ENCODE measurements around the gene PIWIL4. TPM values are rescaled to one million over a fixed set of nuclear protein-coding genes. Genes with fewer than 3 reads are reported as not detected.
A peak's percentile ranks its signal among the peaks of the same experiment; 100 is the strongest.

Gene PIWIL4
- total and polyA plus RNA-seq, 9 of the 15 experiments (the other 6 are each of a cell fraction or from before 2014, with no cell fraction given), result 6.3 to 17.0 (median 10.8) TPM

DNA sequence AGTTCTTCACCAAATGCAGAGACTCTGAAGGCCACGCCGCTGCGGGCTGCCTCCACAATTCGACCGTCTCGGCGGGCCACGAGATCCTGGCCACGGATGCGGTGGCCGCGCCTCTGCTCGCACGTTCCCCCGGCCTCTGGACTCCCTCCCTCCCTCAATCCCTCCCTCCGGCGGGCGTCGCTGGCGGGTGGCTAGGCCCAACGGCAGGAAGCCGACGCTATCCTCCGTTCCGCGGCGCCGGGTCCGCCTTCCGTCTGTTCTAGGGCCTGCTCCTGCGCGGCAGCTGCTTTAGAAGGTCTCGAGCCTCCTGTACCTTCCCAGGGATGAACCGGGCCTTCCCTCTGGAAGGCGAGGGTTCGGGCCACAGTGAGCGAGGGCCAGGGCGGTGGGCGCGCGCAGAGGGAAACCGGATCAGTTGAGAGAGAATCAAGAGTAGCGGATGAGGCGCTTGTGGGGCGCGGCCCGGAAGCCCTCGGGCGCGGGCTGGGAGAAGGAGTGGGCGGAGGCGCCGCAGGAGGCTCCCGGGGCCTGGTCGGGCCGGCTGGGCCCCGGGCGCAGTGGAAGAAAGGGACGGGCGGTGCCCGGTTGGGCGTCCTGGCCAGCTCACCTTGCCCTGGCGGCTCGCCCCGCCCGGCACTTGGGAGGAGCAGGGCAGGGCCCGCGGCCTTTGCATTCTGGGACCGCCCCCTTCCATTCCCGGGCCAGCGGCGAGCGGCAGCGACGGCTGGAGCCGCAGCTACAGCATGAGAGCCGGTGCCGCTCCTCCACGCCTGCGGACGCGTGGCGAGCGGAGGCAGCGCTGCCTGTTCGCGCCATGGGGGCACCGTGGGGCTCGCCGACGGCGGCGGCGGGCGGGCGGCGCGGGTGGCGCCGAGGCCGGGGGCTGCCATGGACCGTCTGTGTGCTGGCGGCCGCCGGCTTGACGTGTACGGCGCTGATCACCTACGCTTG, 23.2 kb upstream of the PIWIL4 start, which contains the start of gene FUT4 (continued):
- no peak for TF ChIP-seq ZNF780A (CRISPR knock-in tag; IDR thresholded peaks at IDR 0.05)
- TF ChIP-seq AFF1 (IDR thresholded peaks at IDR 0.05; ENCODE audit: low read depth in 1 of 2, partially characterized antibody in 2 of 2), result no peak
- TF ChIP-seq CREBBP (IDR thresholded peaks at IDR 0.05; ENCODE audit: low read depth, low read length), result no peak
- no peak for TF ChIP-seq FOXO4 (CRISPR knock-in tag; IDR thresholded peaks at IDR 0.05)
- TF ChIP-seq FOSL1 (tag; conservative IDR thresholded peaks at IDR 0.05), result no peak; the same call in 1 of the 2 replicates
- TF ChIP-seq, protein P1, sequence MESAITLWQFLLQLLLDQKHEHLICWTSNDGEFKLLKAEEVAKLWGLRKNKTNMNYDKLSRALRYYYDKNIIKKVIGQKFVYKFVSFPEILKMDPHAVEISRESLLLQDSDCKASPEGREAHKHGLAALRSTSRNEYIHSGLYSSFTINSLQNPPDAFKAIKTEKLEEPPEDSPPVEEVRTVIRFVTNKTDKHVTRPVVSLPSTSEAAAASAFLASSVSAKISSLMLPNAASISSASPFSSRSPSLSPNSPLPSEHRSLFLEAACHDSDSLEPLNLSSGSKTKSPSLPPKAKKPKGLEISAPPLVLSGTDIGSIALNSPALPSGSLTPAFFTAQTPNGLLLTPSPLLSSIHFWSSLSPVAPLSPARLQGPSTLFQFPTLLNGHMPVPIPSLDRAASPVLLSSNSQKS (CRISPR knock-in tag; IDR thresholded peaks at IDR 0.05), result no peak
- no peak for TF ChIP-seq ZNF324 (CRISPR knock-in tag; IDR thresholded peaks at IDR 0.05)
- TF ChIP-seq ZC3H8 (IDR thresholded peaks at IDR 0.05), result no peak
- peak; percentile 99 for TF ChIP-seq HNRNPL (IDR thresholded peaks at IDR 0.05; ENCODE audit: low read depth, low read length)
- TF ChIP-seq, protein P2, sequence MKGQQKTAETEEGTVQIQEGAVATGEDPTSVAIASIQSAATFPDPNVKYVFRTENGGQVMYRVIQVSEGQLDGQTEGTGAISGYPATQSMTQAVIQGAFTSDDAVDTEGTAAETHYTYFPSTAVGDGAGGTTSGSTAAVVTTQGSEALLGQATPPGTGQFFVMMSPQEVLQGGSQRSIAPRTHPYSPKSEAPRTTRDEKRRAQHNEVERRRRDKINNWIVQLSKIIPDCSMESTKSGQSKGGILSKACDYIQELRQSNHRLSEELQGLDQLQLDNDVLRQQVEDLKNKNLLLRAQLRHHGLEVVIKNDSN (CRISPR knock-in tag; IDR thresholded peaks at IDR 0.05), result no peak; the same call in 1 of the 2 replicates
- TF ChIP-seq RFX7 (CRISPR knock-in tag; IDR thresholded peaks at IDR 0.05), result no peak
- TF ChIP-seq ZFX (CRISPR knock-in tag; IDR thresholded peaks at IDR 0.05), result peak; percentile 100
- peak; percentile 57 for TF ChIP-seq ARID1B (IDR thresholded peaks at IDR 0.05)
- TF ChIP-seq CBX3 (IDR thresholded peaks at IDR 0.05; ENCODE audit: borderline replicate concordance in 1 of 2, low read length in 2 of 2), result no peak
- no peak for TF ChIP-seq SPI1 (IDR thresholded peaks at IDR 0.05; ENCODE audit: borderline replicate concordance, low read depth, low read length)
- no peak for TF ChIP-seq ZKSCAN8 (CRISPR knock-in tag; IDR thresholded peaks at IDR 0.05)
- TF ChIP-seq TCF3 (CRISPR knock-in tag; IDR thresholded peaks at IDR 0.05), result 0 out of 2 replicates have a peak, but pooled peaks have one; percentile 9
- TF ChIP-seq BRD9 (IDR thresholded peaks at IDR 0.05; ENCODE audit: low read depth, partially characterized antibody), result peak; percentile 59
- TF ChIP-seq SRSF1 (IDR thresholded peaks at IDR 0.05; ENCODE audit: low read depth, low read length), result no peak
